Measurements from ENCODE around the gene LIN52. TPM values are rescaled to one million over a fixed set of nuclear protein-coding genes. Genes with fewer than 3 reads are reported as not detected.

Gene LIN52
- total RNA-seq, 1 experiment from 2014 or later = 6.7 TPM

- no peak overlapping the region for H3K27ac ChIP-seq (ENCODE audit: low read length)
- H3K36me3 ChIP-seq (ENCODE audit: control insufficient read depth, insufficient read depth, low read length) = no peaks in the 10 kb centered on the region
- TF ChIP-seq POLR2AphosphoS5 (IDR thresholded peaks at IDR 0.05; ENCODE audit: low read depth, low read length) = no peak
- TF ChIP-seq SIN3A (IDR thresholded peaks at IDR 0.05; ENCODE audit: borderline replicate concordance, insufficient read depth, low read depth, low read length) = no peak
- CTCF ChIA-PET = interaction anchor here (0.7 kb wide), 1 partner anchor 12 kb away, joined by 3 read pairs; no protein-coding TSS in a partner anchor
- ATAC-seq (no peak; the same call in 1 of the 2 replicates), DNase-seq (ENCODE audit: low read depth, low spot score) (no peak)
- intact Hi-C loops (cut with micrococcal nuclease; ENCODE audit: unreplicated experiment) (no loop called here), in situ Hi-C loops (cut with HindIII; ENCODE audit: low pct_unique_long_range_greater_than_20kb, low sequenced_read_pairs) (no loop called here)
- H3K4me3 ChIP-seq (ENCODE audit: low read depth in 2 of 2, low read length in 2 of 2) = peak overlapping the region in 1 of 2 experiments; percentile 18; a peak in 3 of 4 replicates
- H3K27me3 ChIP-seq (ENCODE audit: control insufficient read depth, insufficient read depth, low read length) = peaks cover 15% of the 10 kb centered on the region
- H3K9me3 ChIP-seq (ENCODE audit: control insufficient read depth, insufficient read depth, low read depth, low read length) = no peaks in the 10 kb centered on the region
- H3K4me1 ChIP-seq (ENCODE audit: control insufficient read depth, insufficient read depth, low read length) = no peaks in the 10 kb centered on the region; the same call in 1 of the 2 replicates
- POLR2A ChIA-PET = no interaction called here
- no TSS peak for BruUV-seq (replicated peaks)
Observed at GRCh38 chr14:74240794-74241651, 156.3 kb downstream of the LIN52 start.

- Histone ChIP-seq H3K36me3 (ENCODE audit: control insufficient read depth, insufficient read depth, low read length) (no peaks in the 10 kb centered on the region), H3K9me3 (ENCODE audit: control insufficient read depth, insufficient read depth, low read depth, low read length) (no peaks in the 10 kb centered on the region), H3K27me3 (ENCODE audit: control insufficient read depth, insufficient read depth, low read length) (peaks cover 15% of the 10 kb centered on the region), H3K27ac (ENCODE audit: low read length) (no peak overlapping the region), H3K4me1 (ENCODE audit: control insufficient read depth, insufficient read depth, low read length) (no peaks in the 10 kb centered on the region; the same call in 1 of the 2 replicates), H3K4me3 (ENCODE audit: low read depth in 2 of 2, low read length in 2 of 2) (peak overlapping the region in 1 of 2 experiments; percentile 18; a peak in 2 of 4 replicates)
- intact Hi-C loops (cut with micrococcal nuclease; ENCODE audit: unreplicated experiment) (no loop called here), in situ Hi-C loops (cut with HindIII; ENCODE audit: low pct_unique_long_range_greater_than_20kb, low sequenced_read_pairs) (no loop called here)
- DNase-seq (ENCODE audit: low read depth, low spot score) (no peak), ATAC-seq (no peak)
- no TSS peak for BruUV-seq (replicated peaks)
- CTCF ChIA-PET = interaction anchor here (0.7 kb wide), 1 partner anchor 12 kb away, joined by 3 read pairs; no protein-coding TSS in a partner anchor
- TF ChIP-seq, protein P1, sequence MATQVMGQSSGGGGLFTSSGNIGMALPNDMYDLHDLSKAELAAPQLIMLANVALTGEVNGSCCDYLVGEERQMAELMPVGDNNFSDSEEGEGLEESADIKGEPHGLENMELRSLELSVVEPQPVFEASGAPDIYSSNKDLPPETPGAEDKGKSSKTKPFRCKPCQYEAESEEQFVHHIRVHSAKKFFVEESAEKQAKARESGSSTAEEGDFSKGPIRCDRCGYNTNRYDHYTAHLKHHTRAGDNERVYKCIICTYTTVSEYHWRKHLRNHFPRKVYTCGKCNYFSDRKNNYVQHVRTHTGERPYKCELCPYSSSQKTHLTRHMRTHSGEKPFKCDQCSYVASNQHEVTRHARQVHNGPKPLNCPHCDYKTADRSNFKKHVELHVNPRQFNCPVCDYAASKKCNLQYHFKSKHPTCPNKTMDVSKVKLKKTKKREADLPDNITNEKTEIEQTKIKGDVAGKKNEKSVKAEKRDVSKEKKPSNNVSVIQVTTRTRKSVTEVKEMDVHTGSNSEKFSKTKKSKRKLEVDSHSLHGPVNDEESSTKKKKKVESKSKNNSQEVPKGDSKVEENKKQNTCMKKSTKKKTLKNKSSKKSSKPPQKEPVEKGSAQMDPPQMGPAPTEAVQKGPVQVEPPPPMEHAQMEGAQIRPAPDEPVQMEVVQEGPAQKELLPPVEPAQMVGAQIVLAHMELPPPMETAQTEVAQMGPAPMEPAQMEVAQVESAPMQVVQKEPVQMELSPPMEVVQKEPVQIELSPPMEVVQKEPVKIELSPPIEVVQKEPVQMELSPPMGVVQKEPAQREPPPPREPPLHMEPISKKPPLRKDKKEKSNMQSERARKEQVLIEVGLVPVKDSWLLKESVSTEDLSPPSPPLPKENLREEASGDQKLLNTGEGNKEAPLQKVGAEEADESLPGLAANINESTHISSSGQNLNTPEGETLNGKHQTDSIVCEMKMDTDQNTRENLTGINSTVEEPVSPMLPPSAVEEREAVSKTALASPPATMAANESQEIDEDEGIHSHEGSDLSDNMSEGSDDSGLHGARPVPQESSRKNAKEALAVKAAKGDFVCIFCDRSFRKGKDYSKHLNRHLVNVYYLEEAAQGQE (IDR thresholded peaks at IDR 0.05; ENCODE audit: insufficient read depth in 1 of 2, low read depth in 2 of 2, low read length in 1 of 2) = no peak
- TF ChIP-seq, protein P2, sequence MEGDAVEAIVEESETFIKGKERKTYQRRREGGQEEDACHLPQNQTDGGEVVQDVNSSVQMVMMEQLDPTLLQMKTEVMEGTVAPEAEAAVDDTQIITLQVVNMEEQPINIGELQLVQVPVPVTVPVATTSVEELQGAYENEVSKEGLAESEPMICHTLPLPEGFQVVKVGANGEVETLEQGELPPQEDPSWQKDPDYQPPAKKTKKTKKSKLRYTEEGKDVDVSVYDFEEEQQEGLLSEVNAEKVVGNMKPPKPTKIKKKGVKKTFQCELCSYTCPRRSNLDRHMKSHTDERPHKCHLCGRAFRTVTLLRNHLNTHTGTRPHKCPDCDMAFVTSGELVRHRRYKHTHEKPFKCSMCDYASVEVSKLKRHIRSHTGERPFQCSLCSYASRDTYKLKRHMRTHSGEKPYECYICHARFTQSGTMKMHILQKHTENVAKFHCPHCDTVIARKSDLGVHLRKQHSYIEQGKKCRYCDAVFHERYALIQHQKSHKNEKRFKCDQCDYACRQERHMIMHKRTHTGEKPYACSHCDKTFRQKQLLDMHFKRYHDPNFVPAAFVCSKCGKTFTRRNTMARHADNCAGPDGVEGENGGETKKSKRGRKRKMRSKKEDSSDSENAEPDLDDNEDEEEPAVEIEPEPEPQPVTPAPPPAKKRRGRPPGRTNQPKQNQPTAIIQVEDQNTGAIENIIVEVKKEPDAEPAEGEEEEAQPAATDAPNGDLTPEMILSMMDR (IDR thresholded peaks at IDR 0.05) = no peak
- TF ChIP-seq POLR2AphosphoS5 (IDR thresholded peaks at IDR 0.05; ENCODE audit: low read depth, low read length) = no peak
- TF ChIP-seq TCF7L2 (IDR thresholded peaks at IDR 0.05; ENCODE audit: low read depth, low read length) = no peak
- TF ChIP-seq SIN3A (IDR thresholded peaks at IDR 0.05; ENCODE audit: borderline replicate concordance, insufficient read depth, low read depth, low read length) = no peak
- POLR2A ChIA-PET = no interaction called here
Observed at GRCh38 chr14:74241652-74242017, 156.9 kb downstream of the LIN52 start.

Data from Panc1 (cell line).